SIG-M5 treated with dmso at 0.1 percent for 504 hours (cell line): ENCODE results near the gene DIAPH2.
"Not testable (repeated sequence)": the region's sequence is repeated elsewhere in the genome, so short reads cannot be mapped to it uniquely, and the experiment has no call there.

ENCODE experiments used
- DNase-seq: peaks from one replicate; lab custom pipeline; 2025; ENCODE audit not compliant: unreplicated experiment; lab: John Stamatoyannopoulos, UW

The DIAPH2 gene

GRCh38 chrX:97367125-97367524 lies 682.5 kb downstream of the DIAPH2 start:
- no peak for DNase-seq

- no peak for DNase-seq
Observed at GRCh38 chrX:97369947-97370346, 685.3 kb downstream of the DIAPH2 start.

- no peak for DNase-seq
Observed at GRCh38 chrX:97372001-97372766, 687.5 kb downstream of the DIAPH2 start.

GRCh38 chrX:97374266-97374665 lies 689.6 kb downstream of the DIAPH2 start:
- no peak for DNase-seq

GRCh38 chrX:97380200-97380599 lies 695.6 kb downstream of the DIAPH2 start:
- no peak for DNase-seq

- DNase-seq = no peak
Observed at GRCh38 chrX:97384685-97385084, 700.0 kb downstream of the DIAPH2 start.

GRCh38 chrX:97387004-97387403 lies 702.4 kb downstream of the DIAPH2 start:
- no peak for DNase-seq

GRCh38 chrX:97389761-97390192 lies 705.1 kb downstream of the DIAPH2 start:
- DNase-seq = no peak

GRCh38 chrX:97397371-97397770 lies 712.7 kb downstream of the DIAPH2 start:
- DNase-seq = no peak

GRCh38 chrX:97398030-97398551 lies 713.4 kb downstream of the DIAPH2 start:
- no peak for DNase-seq

- DNase-seq = no peak
Observed at GRCh38 chrX:97399400-97399799, 714.8 kb downstream of the DIAPH2 start.

GRCh38 chrX:97400492-97400891 lies 715.9 kb downstream of the DIAPH2 start:
- no peak for DNase-seq

- DNase-seq = no peak
Observed at GRCh38 chrX:97401154-97401553, 716.5 kb downstream of the DIAPH2 start.

GRCh38 chrX:97401586-97402136 lies 717.0 kb downstream of the DIAPH2 start:
- no peak for DNase-seq

- no peak for DNase-seq
Observed at GRCh38 chrX:97402333-97402732, 717.7 kb downstream of the DIAPH2 start.

- DNase-seq = no peak
Observed at GRCh38 chrX:97402903-97403302, 718.3 kb downstream of the DIAPH2 start.

- no peak for DNase-seq
Observed at GRCh38 chrX:97405031-97405660, 720.5 kb downstream of the DIAPH2 start.

GRCh38 chrX:97409632-97410415 lies 725.2 kb downstream of the DIAPH2 start:
- not testable (repeated sequence) for DNase-seq

GRCh38 chrX:97416461-97416860 lies 731.8 kb downstream of the DIAPH2 start:
- no peak for DNase-seq

- no peak for DNase-seq
Observed at GRCh38 chrX:97429101-97429500, 744.5 kb downstream of the DIAPH2 start.

- DNase-seq = no peak
Observed at GRCh38 chrX:97431281-97431680, 746.6 kb downstream of the DIAPH2 start.
